Stimulated activated CD8-positive, alpha-beta memory T cell treated with anti-CD3 and anti-CD28 coated beads, Interleukin-7, amount 100 ng/mL, for 24 hours (primary cell): ENCODE results near the gene DTD2.

Experiments
- DNase-seq: peaks from one replicate; pipeline ENCODE4 v3.0.0-alpha.2; 2020; ENCODE audit warnings: low read depth

Gene DTD2

DNA sequence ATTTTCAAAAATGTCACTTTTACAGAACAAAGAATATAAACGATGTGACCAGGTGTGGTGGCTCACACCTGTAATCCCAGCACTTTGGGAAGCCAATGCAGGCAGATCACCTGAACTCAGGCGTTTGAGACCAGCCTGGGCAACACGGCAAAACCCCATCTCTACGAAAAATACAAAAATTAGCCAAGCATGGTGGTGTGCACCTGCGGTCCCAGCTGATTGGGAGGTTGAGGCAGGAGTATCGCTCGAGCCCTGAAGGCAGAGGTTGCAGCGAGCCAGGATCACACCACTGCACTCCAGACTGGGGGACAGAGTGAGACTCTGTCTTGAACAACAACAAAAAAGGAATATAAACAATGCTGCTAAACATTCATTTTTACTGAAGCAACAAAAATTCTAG lies 52.2 kb downstream of the DTD2 start:
- DNase-seq = no peak

DNA sequence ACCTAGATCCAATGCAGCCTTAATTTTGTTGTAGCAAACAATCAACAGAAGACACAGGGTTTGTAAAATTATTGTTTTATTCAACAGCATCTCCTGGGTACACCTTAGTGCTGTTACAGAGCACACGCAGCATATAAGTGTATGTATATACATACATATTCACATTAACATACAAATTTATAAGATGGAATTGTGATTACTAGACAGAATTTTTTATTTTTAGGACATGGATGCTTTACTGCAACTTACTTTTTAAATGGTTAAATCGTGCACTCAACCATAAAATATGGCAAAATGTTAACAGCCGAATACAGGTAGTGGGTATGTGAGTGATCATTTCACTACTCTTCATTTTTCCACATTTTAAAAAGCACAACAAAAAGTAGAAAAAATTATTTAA lies 53.6 kb downstream of the DTD2 start:
- DNase-seq = no peak

DNA sequence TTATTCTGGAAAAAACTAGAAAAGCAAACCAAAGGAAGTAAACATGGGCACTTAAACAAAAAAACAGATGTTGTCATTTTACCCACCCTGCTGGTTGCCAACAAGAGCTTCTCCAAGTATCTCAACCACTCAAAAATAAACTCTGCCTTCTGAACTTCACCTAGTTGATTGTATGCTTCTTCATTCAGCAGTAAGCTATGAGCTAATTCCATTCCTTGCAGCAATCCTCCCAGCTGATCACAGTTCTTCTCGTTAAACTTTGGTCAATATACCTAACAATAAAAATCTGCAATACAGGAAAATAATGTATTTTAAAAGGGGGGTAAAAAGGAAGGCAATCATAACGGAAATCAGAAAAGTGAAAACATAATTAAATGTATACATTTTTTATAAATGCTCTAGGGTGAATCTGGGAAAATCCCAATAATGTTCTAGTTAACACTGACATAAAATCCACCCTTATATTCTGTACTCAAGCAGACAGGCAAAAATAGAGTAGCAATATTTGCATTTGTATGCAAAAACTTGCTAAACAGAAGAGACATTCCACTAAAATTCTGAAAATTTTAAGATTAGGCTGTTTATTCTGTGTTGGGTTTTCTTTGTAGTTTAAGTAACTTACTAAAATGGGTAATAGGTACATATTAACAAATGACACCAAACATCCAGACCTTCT lies 54.4 kb downstream of the DTD2 start:
- no peak for DNase-seq

DNA sequence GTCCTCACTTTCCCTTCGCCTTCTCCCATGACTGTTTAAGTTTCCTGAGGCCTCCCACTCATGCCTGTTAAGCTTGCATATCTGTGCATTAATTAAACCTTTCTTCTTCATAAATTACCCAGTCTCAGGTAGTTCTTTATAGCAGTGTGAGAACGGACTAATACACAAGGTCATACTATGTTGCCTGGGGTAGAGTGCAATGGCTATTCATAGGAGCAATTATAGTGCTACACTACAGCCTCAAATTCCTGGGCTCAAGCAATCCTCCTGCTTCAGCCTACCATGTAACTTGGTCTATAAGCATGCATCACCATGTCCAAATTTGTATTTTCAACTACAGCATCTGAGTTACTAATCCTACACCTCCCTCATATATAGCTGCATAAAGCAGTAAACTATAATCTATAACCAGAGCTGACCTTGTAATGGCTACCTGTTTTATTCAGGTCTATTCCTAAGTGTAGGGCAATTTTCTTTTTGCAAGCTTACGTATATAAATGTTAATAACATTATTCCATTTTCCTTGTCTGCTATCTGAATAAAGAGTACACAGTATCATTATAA lies 55.9 kb downstream of the DTD2 start:
- DNase-seq = no peak

DNA sequence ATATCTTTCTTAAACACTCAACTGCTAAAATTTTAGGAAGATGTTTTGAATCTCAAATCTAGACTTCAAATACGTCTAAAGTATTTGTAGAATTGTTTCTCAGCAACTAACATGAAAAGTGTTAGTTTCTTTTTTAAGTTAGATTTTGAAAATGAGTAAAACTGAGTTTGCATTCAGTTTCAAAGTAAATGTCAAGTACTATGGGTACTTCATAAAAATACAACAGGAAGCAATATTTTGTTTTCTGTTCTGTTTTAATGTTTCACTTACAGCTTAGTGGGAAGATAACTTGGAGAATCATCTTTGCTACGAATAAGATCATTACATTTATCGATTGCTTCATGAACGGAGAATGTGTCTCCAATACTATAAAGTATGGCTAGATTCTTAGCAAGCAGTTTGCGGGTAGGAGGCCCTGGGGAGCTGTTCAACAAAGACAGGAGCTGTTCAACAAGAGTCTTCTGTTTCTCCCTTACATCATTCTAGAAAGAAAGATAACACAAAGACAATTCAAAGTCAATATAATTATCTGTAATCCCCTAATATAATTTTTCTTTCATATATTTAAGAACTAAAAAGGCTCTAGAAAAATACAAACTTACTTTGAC lies 57.2 kb downstream of the DTD2 start:
- no peak for DNase-seq
